Lower leg skin (tissue), 4 donors: ENCODE data around the gene TBPL1. TPM values are rescaled to one million over a fixed set of nuclear protein-coding genes. Genes with fewer than 3 reads are reported as not detected.

Experiments
- DNase-seq, 2 donors: peaks; one replicate each; pipeline ENCODE4 v3.0.0-alpha.2; 2019; ENCODE audit warnings: low spot score in 2 of 2
- H3K4me3 ChIP-seq: fragments of 200-600 bp; sonication (generic); 2 replicates; pipeline ENCODE4 v1.5.1; 2017; ENCODE audit warnings: mild to moderate bottlenecking, low read depth; ENCODE audit not compliant: poor library complexity, severe bottlenecking
- POLR2A ChIP-seq, 2 donors: fragments of 450-650 bp; IDR thresholded peaks; one replicate each; pipeline ENCODE4 v1.6.1; 2016 to 2017; ENCODE audit warnings: antibody characterized with exemption in 2 of 2, mild to moderate bottlenecking in 1 of 2, moderate library complexity in 1 of 2
- WGBS, 2 donors: methylation state at CpG; one replicate each; pipeline ENCODE4 v1.1.5; 2018; 5-methylcytosine and 5-hydroxymethylcytosine counted together
- intact Hi-C: fragments of 100-400 bp; cut with DNase I; formaldehyde crosslinking; loops from one replicate; pipeline ENCODE4 v1.15.0; 2023; ENCODE audit warnings: low total_unique reads
- total RNA-seq, 4 donors: library from RNA; depleted of rRNA; stranded (reverse); fragments of >200 nt; gene quantifications; one replicate each; pipeline ENCODE4 v1.1.0, GENCODE V29; 2016
- TF ChIP-seq, protein P1 (sequence below), 3 donors: fragments of 450-650 bp; IDR thresholded peaks; one replicate each; pipeline ENCODE4 v1.5.1; 2016; ENCODE audit warnings: antibody characterized with exemption in 3 of 3, mild to moderate bottlenecking in 3 of 3, moderate library complexity in 2 of 3

The TBPL1 gene
- total RNA-seq, 4 donors from 2014 or later: 12.6 to 27.7 (median 23.4) TPM

DNA sequence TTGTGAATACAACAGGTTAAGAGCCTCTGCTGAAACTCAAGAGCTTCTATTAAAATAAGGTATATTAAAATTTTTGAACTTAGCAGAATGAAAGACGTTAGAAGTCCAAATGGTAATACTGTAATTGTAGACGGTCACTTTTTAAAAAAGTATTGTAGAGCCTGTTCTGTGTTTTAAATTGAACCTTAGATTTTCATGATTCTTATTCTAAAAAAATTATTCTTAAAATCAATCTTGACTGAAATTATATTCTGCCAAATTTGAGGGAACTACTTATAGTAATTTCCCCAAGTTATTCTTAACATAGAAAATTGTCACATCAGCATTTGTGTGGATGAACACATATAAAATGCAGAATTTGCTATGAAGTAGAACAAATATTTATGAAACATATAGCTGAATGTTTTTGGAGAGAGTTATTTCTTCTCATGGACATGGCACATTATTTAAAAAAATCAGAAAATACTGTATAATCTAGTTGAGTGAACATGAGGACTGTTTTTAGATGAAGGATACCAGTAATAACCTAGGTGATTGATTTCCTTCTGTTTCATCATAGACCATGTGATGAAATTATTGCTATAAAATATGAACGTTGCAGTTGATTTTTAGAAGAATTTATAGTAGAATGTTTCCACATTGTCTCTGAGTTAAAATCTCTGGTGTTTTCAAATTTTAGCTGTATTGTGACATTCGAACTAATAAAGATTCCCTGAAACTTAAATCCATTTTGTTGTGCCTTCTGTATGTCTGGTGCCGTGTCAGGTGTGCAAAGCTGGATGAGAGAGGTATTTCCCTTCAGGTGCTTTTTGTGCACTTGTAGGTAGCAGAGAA, 2.8 kb downstream of the TBPL1 start:
- intact Hi-C loops: no loop called here
- no peak for TF ChIP-seq POLR2A (IDR thresholded peaks at IDR 0.05)
- TF ChIP-seq, protein P1, sequence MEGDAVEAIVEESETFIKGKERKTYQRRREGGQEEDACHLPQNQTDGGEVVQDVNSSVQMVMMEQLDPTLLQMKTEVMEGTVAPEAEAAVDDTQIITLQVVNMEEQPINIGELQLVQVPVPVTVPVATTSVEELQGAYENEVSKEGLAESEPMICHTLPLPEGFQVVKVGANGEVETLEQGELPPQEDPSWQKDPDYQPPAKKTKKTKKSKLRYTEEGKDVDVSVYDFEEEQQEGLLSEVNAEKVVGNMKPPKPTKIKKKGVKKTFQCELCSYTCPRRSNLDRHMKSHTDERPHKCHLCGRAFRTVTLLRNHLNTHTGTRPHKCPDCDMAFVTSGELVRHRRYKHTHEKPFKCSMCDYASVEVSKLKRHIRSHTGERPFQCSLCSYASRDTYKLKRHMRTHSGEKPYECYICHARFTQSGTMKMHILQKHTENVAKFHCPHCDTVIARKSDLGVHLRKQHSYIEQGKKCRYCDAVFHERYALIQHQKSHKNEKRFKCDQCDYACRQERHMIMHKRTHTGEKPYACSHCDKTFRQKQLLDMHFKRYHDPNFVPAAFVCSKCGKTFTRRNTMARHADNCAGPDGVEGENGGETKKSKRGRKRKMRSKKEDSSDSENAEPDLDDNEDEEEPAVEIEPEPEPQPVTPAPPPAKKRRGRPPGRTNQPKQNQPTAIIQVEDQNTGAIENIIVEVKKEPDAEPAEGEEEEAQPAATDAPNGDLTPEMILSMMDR (IDR thresholded peaks at IDR 0.05): no peak
- no peak overlapping the region for H3K4me3 ChIP-seq
- WGBS, 2 donors: 78 to 81% methylated on average over 5 of the region's 5 CpGs
- no peak for DNase-seq

DNA sequence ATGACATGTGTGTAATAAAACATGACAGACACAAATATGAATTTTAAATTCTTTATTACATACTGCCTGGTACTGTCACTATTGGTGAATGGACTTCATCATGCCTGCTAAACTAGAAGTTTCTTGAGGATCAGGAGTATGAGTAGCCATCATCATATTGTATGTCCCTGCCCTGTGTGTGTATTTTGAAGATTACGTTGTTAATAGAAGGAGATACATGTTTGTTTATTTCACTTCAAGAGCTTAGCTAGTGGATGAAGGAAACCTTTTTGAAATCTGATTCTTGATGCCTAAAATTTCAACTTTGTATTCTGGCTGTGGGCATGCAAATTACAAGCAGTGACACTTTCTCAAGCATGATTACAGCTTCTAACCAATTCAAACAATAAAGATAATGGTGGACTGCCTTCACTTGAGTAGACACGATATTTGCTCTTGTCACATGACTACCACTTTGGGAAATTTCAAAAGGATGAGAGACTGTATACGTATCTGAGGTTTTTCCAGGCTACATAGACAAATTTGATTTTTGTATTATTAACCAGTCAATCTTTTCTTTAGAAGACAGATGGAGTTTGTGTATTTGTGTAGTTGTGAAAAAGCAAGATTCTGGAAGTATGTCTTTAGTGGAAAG, 3.5 kb downstream of the TBPL1 start:
- TF ChIP-seq, protein P1 (IDR thresholded peaks at IDR 0.05): no peak
- no peak for TF ChIP-seq POLR2A (IDR thresholded peaks at IDR 0.05)
- no peak overlapping the region for H3K4me3 ChIP-seq
- 93% methylated on average over 3 of the region's 3 CpGs for WGBS, 2 donors
- intact Hi-C loops: no loop called here
- no peak for DNase-seq

DNA sequence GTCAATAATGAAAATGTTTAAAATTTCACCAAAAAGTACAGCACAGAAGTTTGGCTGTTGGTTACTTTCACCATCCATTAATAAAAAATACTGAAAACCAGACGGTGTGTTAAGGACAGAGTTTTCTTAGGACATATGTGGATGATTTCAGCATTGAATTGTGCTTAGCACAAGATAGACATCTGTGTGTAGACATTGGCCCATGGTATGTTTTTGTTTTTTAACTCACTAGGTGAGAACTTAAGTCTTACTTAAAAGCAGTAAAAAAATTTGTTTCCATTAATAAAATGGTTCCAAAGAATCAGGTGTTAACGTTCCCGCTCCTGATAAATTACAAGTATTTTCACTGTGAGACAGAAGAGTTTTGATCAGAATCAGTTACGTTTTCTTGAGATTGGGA, 4.2 kb downstream of the TBPL1 start:
- 84 to 87% methylated on average over 4 of the region's 4 CpGs for WGBS, 2 donors
- intact Hi-C loops: no loop called here
- no peak for TF ChIP-seq POLR2A (IDR thresholded peaks at IDR 0.05)
- TF ChIP-seq, protein P1 (IDR thresholded peaks at IDR 0.05): no peak
- no peak overlapping the region for H3K4me3 ChIP-seq
- DNase-seq: no peak

DNA sequence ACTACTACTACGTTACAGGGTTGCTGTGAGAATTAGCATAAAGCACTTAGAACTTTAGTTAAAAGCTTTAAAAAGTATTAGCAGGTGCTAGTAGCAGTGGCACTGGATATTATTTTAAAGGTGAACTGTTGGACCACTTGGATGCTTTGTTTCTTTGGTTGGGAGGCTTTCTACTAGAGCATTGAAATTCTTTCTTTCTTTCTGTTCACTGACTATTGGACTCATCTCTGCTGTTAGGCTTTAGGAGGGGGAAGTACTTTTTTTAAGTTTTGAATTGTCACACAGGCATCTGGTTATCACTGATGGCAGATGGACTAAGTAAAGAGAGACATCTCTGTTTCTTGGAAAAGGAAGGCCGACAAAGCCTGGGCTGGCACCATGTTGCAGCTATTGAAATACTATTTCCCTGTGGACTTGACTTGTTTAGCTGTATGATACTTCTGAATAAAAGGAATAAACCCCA, 4.8 kb downstream of the TBPL1 start:
- DNase-seq: no peak
- intact Hi-C loops: no loop called here
- 70 to 73% methylated on average over 2 of the region's 2 CpGs for WGBS, 2 donors
- no peak overlapping the region for H3K4me3 ChIP-seq
- TF ChIP-seq, protein P1 (IDR thresholded peaks at IDR 0.05): no peak
- no peak for TF ChIP-seq POLR2A (IDR thresholded peaks at IDR 0.05)

DNA sequence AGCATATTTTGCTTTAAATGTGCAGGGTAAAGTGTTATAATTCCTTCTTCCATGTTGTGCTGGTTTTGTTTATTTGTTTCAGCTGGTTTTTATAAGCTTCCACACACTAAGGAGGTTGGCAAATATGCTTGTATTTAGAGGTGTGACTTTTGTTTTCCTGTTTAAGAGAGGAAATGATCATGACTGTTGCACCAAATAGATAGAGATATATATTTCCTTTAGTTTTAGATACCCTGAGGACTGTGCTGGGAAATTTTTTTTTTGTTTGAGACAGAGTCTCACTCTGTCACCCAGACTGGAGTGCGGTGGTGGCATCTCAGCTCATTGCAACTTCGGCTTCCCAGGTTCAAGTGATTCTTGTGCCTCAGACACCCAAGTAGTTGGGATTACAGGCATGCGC, 5.8 kb downstream of the TBPL1 start:
- 83 to 86% methylated on average over 3 of the region's 3 CpGs for WGBS, 2 donors
- intact Hi-C loops: no loop called here
- no peak for DNase-seq
- H3K4me3 ChIP-seq: no peak overlapping the region
- TF ChIP-seq, protein P1 (IDR thresholded peaks at IDR 0.05): no peak
- no peak for TF ChIP-seq POLR2A (IDR thresholded peaks at IDR 0.05)
